Activated naive CD4-positive, alpha-beta T cell treated with anti-CD3 and anti-CD28 coated beads, Interleukin-2, amount 10 ng/mL, durations not matched to agents 5 hours and 36 hours (primary cell): Measurements from ENCODE around the gene ATP5PO. TPM values are rescaled to one million over a fixed set of nuclear protein-coding genes. Genes with fewer than 3 reads are reported as not detected.

Experiments used
- total RNA-seq, 2 experiments: library from RNA; stranded (reverse); gene quantifications; one replicate each; pipeline ENCODE4 v1.2.3, GENCODE V29; 2021

Gene ATP5PO
- 100 to 1,000 TPM; 194 to 198 TPM for total RNA-seq

GRCh38 chr21:33915368-33916199, at the start of gene ATP5PO:
Gene ATP5PO (minus strand): TSS chr21:33915804. CDS start chr21:33915763, 41 bp downstream.

Other genes with a start within 250 kb of the ATP5PO start
- gene MRPS6, start 157.8 kb upstream of the ATP5PO start, total RNA-seq: 10 to 100 TPM; 64.2 to 66.7 TPM
- gene SLC5A3, start 157.8 kb upstream of the ATP5PO start, total RNA-seq: 10 to 100 TPM; 23.3 to 24.5 TPM